HEK293 (cell line): ENCODE results near the gene UGGT1.

Experiments used
- CTCF ChIA-PET: fragments of 350-600 bp; formaldehyde crosslinking; extraction: SDS; loops from one replicate; lab custom pipeline; 2021; ENCODE audit warnings: antibody characterized with exemption; lab: Yijun Ruan, JAX
- POLR2A ChIA-PET: fragments of 300-600 bp; formaldehyde crosslinking; extraction: SDS; loops from one replicate; lab custom pipeline; 2020; ENCODE audit warnings: antibody characterized with exemption, inconsistent platforms; lab: Yijun Ruan, JAX
- H3K27ac ChIP-seq: fragments of 200-500 bp; sonication (Bioruptor generic); 2 replicates; pipeline ENCODE4 v1.5.1; 2014; ENCODE audit warnings: low read depth, low read length, control low read depth, inconsistent platforms; ENCODE audit errors: extremely low read depth
- H3K36me3 ChIP-seq, 2 experiments: fragments of 200-500 bp in 1 of 2; sonication (Bioruptor generic) in 1 of 2; 1 replicate in 1 of 2; 2 replicates in 1 of 2; pipeline ENCODE4 v1.5.1; 2014 to 2017; ENCODE audit warnings: inconsistent platforms in 2 of 2, low read length in 2 of 2; ENCODE audit not compliant: control insufficient read depth in 2 of 2, insufficient read depth in 1 of 2
- H3K4me1 ChIP-seq: fragments of 200-500 bp; sonication (Bioruptor generic); 2 replicates; pipeline ENCODE4 v1.5.1; 2014; ENCODE audit warnings: mild to moderate bottlenecking, low read length, inconsistent platforms; ENCODE audit not compliant: control insufficient read depth, insufficient read depth
- H3K4me3 ChIP-seq: 2 replicates; pipeline ENCODE4 v1.5.1; 2011; ENCODE audit warnings: low read depth, mild to moderate bottlenecking, control low read depth, low read length, moderate library complexity
- H3K9me3 ChIP-seq: fragments of 200-500 bp; sonication (Bioruptor generic); 2 replicates; pipeline ENCODE4 v1.5.1; 2014; ENCODE audit warnings: low read depth, low read length, inconsistent platforms; ENCODE audit not compliant: control insufficient read depth, insufficient read depth
- MEIS1 ChIP-seq: sonication (generic); formaldehyde crosslinking; IDR thresholded peaks from 2 replicates; pipeline ENCODE4 v1.8.1; 2022; ENCODE audit warnings: missing genetic modification reagents, mild to moderate bottlenecking, borderline replicate concordance
- REST ChIP-seq: fragments of 450-650 bp; formaldehyde crosslinking; IDR thresholded peaks from 2 replicates; pipeline ENCODE4 v1.5.1; 2016; ENCODE audit warnings: missing biosample characterization, missing genetic modification characterization
- SCRT2 ChIP-seq: fragments of 450-650 bp; formaldehyde crosslinking; IDR thresholded peaks from 2 replicates; pipeline ENCODE4 v1.5.1; 2016; ENCODE audit warnings: missing biosample characterization, missing genetic modification characterization
- YY1 ChIP-seq: fragments of 450-650 bp; formaldehyde crosslinking; IDR thresholded peaks from 2 replicates; pipeline ENCODE4 v1.5.1; 2018; ENCODE audit warnings: missing biosample characterization, missing genetic modification characterization
- ZBTB44 ChIP-seq: fragments of 450-650 bp; IDR thresholded peaks from 2 replicates; pipeline ENCODE4 v1.5.1; 2018; ENCODE audit warnings: missing biosample characterization, mild to moderate bottlenecking, missing genetic modification characterization
- ZBTB48 ChIP-seq: fragments of 450-650 bp; formaldehyde crosslinking; IDR thresholded peaks from 2 replicates; pipeline ENCODE4 v1.5.1; 2016; ENCODE audit warnings: missing biosample characterization, missing genetic modification characterization
- ZNF157 ChIP-seq: fragments of 450-650 bp; formaldehyde crosslinking; IDR thresholded peaks from 2 replicates; pipeline ENCODE4 v1.5.1; 2016; ENCODE audit warnings: missing biosample characterization, missing genetic modification characterization
- ZNF26 ChIP-seq: fragments of 450-650 bp; formaldehyde crosslinking; IDR thresholded peaks from 2 replicates; pipeline ENCODE4 v1.5.1; 2016; ENCODE audit warnings: missing biosample characterization, missing genetic modification characterization
- ZNF37A ChIP-seq: fragments of 450-650 bp; IDR thresholded peaks from 2 replicates; pipeline ENCODE4 v1.5.1; 2018; ENCODE audit warnings: missing biosample characterization, missing genetic modification characterization
- ZNF394 ChIP-seq: fragments of 450-650 bp; formaldehyde crosslinking; IDR thresholded peaks from 2 replicates; pipeline ENCODE4 v1.5.1; 2016; ENCODE audit warnings: missing biosample characterization, missing genetic modification characterization, mild to moderate bottlenecking, moderate library complexity, borderline replicate concordance
- ZNF423 ChIP-seq: fragments of 450-650 bp; formaldehyde crosslinking; IDR thresholded peaks from 2 replicates; pipeline ENCODE4 v1.5.1; 2016; ENCODE audit warnings: missing biosample characterization, missing genetic modification characterization
- ZNF501 ChIP-seq: fragments of 450-650 bp; formaldehyde crosslinking; IDR thresholded peaks from 2 replicates; pipeline ENCODE4 v1.5.1; 2016; ENCODE audit warnings: missing biosample characterization, missing genetic modification characterization
- ZNF629 ChIP-seq: fragments of 450-650 bp; formaldehyde crosslinking; IDR thresholded peaks from 2 replicates; pipeline ENCODE4 v1.5.1; 2017; ENCODE audit warnings: missing biosample characterization, missing genetic modification characterization
- ZNF658 ChIP-seq: fragments of 450-650 bp; formaldehyde crosslinking; IDR thresholded peaks from 2 replicates; pipeline ENCODE4; 2016; ENCODE audit warnings: missing biosample characterization, missing genetic modification characterization
- ZSCAN4 ChIP-seq: fragments of 450-650 bp; formaldehyde crosslinking; IDR thresholded peaks from 2 replicates; pipeline ENCODE4 v1.5.1; 2017; ENCODE audit warnings: missing biosample characterization, missing genetic modification characterization
- ZXDB ChIP-seq: fragments of 450-650 bp; formaldehyde crosslinking; IDR thresholded peaks from 2 replicates; pipeline ENCODE4 v1.5.1; 2016; ENCODE audit warnings: missing biosample characterization, missing genetic modification characterization

Gene UGGT1

GRCh38 chr2:128169497-128169896, 78.5 kb downstream of the UGGT1 start (continued):
- no peak for TF ChIP-seq REST (tag by site-specific recombination)
- no peak for TF ChIP-seq ZBTB44 (tag by site-specific recombination)
- no peak for TF ChIP-seq MEIS1 (CRISPR knock-in tag)
- TF ChIP-seq ZSCAN4 (tag by site-specific recombination), result no peak
- TF ChIP-seq ZNF501, result no peak
- TF ChIP-seq YY1 (tag by site-specific recombination), result no peak
- no peak for TF ChIP-seq ZBTB48 (tag by site-specific recombination)

GRCh38 chr2:128169933-128170709, 79.1 kb downstream of the UGGT1 start:
- Histone ChIP-seq H3K36me3 (peaks cover 57 to 95% of the 10 kb centered on the region in 2 experiments), H3K4me3 (no peak overlapping the region)
- TF ChIP-seq ZNF394 (no peak), ZNF423 (tag by site-specific recombination) (no peak), ZNF37A (tag by site-specific recombination) (no peak), SCRT2 (tag by site-specific recombination) (no peak), ZXDB (no peak), ZNF26 (tag by site-specific recombination) (no peak), ZNF658 (tag by site-specific recombination) (no peak), ZNF629 (tag by site-specific recombination) (no peak), ZNF157 (tag by site-specific recombination) (no peak)
- TF ChIP-seq, all 188 proteins: peak for 0
- ChIA-PET POLR2A (no interaction called here), CTCF (interaction anchor here (0.5 to 1.9 kb wide), 4 partner anchors 106 to 1600 kb away, joined by 3 to 8 read pairs (median 4); no protein-coding TSS in a partner anchor)
- Histone ChIP-seq H3K27ac (no peak overlapping the region), H3K4me1 (no peaks in the 10 kb centered on the region), H3K9me3 (no peaks in the 10 kb centered on the region)
